HUDEP-2 (cell line): ENCODE measurements around the gene ATP6V1G2.
"Not testable (repeated sequence)": the region's sequence is repeated elsewhere in the genome, so short reads cannot be mapped to it uniquely, and the experiment has no call there.

Source experiments
- DNase-seq, 76 experiments: peaks; one replicate each; lab custom pipeline; 2025; ENCODE audit not compliant: unreplicated experiment in 76 of 76; lab: John Stamatoyannopoulos, UW

ATP6V1G2 gene

GRCh38 chr6:31531771-31532643 lies 14.4 kb downstream of the ATP6V1G2 start:
- no peak for DNase-seq

GRCh38 chr6:31531162-31531561 lies 15.2 kb downstream of the ATP6V1G2 start:
- no peak for DNase-seq

DNA sequence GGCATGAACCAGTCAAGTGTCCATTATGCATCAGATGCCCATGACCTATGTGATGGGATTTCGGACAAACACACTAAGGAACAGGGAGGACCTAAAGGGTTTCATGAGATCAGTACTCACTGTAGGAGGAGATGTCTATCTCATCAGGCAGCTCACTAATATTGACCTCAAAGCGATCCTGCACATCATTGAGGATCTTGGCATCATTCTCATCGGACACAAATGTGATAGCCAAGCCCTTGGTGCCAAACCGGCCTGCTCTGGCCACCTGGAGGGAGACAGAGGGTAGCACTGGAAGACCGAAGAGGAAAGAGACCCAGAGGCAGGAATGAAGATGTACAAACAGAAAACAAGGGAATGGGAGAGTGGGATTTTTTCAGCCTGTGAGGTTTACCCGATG lies 15.7 kb downstream of the ATP6V1G2 start:
- DNase-seq, result no peak

DNA sequence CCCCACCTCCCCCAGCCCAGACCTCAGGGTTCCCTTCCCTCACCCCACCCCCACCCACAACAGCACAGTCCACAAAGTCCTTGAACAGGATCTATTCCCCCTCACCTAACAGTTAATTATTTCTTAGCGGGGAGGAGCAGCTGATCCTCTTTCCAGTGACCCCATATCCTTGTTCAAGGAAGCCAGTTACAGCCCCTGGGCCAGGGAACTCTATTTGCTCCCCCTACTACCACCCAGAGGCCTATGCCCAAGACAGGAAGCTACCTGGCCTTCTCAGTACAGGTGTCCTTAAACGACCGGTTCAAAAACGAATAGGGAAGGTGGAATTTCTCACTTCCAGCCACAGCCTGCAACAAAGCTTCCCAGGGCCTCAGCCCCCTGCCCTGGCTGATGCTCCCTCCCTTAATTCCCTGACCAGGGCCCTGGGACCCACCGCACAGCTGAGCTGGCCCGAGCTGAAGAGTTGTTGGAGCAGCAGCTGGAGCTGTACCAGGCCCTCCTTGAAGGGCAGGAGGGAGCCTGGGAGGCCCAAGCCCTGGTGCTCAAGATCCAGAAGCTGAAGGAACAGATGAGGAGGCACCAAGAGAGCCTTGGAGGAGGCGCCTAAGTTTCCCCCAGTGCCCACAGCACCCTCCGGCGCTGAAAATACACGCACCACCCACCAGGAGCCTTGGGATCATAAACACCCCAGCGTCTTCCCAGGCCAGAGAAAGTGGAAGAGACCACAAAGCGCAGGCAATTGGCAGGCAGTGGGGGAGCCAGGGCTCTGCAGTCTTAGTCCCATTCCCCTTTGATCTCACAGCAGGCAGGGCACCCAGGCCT lies 16.9 kb downstream of the ATP6V1G2 start:
- no peak for DNase-seq

DNA sequence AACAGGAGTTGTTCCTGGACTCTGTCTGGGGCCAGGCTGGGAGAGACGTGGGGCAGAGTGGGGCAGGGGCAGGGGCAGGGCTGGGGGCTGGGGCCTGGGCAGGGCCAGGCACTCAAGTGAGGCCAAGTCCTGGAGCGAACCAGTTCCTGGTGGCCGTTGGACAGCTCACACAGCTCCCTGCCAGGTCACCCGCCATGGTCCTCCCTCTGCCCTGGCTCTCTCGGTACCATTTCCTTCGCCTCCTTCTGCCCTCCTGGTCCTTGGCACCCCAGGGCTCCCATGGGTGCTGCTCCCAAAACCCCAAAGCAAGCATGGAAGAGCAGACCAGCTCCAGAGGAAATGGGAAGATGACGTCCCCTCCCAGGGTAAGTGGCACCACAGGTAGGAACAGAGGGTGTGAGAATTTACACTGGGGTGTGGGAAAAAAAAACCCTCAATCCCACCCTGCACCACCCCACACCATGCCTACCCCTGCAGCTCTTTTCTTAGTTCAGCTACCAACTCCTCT lies 17.5 kb downstream of the ATP6V1G2 start, which contains the start of gene MCCD1:
TSS of gene MCCD1 (plus strand) at position 142 of the 508 bp plus-strand sequence. CDS start at position 195, 53 bp downstream.
- DNase-seq, result no peak

DNA sequence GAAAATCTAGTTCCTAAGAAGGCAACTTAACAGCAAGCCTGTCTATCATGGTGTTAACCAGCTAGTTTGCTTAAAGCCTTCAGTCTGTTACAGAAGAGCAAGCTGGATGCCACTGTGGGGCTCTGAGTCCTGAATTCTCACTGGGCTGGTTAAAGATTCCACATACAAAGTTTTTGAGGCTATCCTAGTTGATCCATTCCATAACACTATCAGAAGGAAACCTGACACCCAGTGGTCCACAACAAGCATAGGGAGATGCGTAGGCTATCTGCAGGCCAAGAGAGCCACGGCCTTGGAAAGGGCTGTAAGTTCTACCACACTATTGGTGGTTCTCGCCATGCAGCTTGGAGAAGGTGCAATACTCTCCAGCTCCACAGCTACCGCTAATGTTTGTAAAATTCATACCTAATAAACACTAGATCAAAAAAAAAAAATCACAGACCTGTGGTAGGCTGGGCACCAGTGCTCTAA lies 18.1 kb downstream of the ATP6V1G2 start:
- DNase-seq, result no peak

DNA sequence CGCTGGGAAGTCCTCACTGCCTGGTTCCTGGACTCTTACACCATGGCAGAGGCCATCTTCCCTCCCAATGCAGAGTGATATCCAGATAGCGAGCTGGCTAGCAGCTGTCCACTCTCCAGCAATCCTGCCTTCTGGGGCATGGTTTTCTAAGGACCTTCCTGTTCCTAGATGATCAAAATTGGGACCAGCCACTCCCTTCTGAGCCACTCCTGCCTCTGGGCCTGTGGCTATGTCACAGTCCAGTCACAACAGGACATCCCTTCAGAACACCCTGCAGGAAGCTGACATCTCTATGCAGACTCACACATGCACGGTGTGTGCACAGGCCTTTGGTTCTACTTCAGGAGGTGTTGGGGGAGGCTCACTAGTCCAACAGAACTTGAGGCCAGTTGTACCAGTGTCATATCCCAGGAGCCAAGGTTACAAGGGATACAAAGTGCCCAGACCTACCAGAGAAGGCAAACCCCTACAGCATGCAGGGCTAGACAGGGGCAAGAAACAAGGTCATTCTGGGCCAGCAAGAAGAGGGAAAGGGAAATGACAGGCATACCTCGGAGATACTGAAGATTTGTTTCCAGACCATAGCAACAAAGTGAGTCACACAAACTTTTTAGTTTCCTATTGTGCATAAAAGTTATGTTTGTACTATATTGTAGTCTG lies 20.3 kb downstream of the ATP6V1G2 start:
- DNase-seq, result no peak

DNA sequence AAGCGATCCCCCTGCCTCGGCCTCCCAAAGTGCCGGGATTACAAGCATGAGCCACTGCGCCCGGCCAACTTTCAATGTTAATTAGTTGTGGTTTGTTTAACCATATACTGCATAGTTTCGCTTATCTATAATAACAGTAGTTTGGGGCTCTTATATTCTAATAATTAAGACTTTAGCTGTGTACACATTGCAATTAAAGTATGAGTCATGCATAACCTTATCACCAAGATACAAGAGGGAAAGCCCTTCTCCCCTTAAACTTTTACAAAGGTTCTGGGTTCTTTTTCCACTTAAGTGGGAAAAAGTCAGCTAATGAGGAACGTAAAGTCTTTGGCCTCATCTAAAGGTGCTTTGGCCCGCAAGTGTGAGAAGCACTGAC lies 20.9 kb downstream of the ATP6V1G2 start:
- DNase-seq, result peak in 1 of 76 experiments; percentile 6

- DNase-seq, result no peak
Observed at GRCh38 chr6:31521835-31522234, 24.6 kb downstream of the ATP6V1G2 start.

DNA sequence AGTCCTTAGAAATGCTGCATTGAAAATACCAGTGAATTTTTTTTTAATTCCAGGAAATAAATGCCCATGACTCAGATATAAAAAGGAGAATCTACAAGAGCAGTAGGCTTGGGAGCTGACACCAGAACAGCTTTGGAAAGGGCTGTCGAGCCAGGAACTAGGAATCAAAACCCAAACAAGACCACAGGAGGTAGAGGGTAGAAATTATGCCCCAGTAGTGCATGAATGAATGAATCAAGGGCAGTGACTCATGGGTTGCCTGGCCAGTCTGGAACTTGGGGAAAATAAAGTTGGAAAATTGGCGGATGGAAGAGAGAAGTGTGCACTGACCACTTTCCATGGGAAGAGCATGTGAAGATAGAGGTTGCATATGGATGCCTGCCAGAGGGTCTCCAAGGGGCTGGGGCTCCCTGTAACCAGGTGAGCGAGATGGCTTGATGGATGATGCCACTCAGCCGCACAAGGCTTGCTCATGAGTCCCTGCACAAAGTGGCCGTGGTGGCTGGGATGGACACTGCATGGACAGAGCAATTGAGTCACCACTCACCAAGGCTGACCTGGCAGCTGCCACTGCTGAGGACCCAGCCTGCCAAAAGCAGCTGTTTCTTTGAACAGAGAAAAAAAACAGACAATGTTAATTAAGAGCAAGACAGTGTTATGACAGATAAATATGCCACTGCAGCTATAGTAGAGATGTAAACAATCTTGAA lies 32.8 kb downstream of the ATP6V1G2 start:
- no peak for DNase-seq

DNA sequence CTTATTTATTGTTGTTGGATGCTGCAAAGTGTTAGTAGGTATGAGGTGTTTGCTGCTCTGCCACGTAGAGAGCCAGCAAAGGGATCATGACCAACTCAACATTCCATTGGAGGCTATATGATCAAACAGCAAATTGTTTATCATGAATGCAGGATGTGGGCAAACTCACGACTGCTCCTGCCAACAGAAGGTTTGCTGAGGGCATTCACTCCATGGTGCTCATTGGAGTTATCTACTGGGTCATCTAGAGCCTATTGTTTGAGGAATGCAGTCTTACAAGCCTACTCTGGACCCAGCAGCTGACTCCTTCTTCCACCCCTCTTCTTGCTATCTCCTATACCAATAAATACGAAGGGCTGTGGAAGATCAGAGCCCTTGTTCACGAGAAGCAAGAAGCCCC lies 36.4 kb downstream of the ATP6V1G2 start:
- DNase-seq, result no peak

DNA sequence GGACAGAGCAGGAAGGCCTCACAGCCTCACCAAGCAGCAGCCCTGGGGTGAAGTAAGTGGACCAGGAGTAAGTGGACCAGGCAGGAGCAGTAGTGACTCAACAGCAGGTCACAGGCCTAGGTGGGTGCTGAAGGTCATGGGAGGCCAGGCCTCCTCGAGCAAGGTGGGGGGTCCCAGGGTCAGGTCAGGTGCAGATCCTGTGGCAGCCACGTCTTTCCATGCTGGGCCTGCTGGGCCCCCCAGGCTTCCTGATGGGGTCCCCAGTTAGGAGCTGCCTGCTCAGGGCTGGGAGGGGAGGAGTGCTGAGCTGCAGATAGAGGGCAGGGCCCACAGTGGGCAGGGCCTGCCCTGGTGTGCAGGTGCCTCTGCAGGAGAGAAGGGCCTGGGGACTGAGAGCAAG lies 37.4 kb downstream of the ATP6V1G2 start:
- DNase-seq, result not testable (repeated sequence)

GRCh38 chr6:31502586-31502985 lies 43.8 kb downstream of the ATP6V1G2 start:
- no peak for DNase-seq

DNA sequence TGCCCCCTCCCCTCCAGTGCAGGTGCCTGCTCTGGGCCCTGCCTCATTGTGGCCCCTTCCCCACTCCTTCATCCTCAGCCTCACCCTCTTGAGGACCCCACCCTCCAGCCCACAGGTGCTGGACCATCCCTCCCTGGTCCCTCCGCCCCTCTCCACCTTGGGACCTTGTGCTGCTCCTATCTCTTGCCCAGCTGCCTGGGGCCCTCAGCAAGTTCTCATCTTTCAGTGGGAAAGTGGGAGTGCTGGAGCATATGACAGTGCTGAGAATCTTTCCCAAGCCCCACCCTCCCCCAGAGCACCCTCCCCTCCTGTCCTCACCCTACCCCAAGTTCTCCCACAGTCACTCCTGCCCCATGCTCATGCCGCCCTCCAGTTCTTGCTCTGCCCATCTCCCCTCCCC lies 46.8 kb downstream of the ATP6V1G2 start:
- not testable (repeated sequence) for DNase-seq

DNA sequence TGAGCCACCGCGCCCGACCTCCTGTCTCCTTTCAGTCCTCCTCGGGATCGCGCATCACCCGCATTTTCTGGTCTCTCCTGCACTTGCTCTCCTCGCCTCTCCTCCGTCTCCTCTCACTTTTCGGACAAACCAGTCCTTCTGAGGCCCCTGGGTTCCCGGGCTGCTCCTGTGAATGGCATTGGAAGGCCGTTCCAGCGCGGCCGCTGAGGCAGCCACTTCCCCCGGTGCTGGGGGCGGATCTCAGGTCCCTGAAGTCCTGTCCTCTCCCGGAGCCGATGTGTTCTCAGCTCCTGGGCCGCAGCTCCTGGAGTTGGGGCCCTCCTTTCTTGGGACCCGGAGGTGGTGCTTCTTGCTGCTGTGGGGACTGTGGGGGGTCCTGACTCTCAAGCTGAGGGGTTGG lies 47.7 kb downstream of the ATP6V1G2 start:
- DNase-seq, result no peak

DNA sequence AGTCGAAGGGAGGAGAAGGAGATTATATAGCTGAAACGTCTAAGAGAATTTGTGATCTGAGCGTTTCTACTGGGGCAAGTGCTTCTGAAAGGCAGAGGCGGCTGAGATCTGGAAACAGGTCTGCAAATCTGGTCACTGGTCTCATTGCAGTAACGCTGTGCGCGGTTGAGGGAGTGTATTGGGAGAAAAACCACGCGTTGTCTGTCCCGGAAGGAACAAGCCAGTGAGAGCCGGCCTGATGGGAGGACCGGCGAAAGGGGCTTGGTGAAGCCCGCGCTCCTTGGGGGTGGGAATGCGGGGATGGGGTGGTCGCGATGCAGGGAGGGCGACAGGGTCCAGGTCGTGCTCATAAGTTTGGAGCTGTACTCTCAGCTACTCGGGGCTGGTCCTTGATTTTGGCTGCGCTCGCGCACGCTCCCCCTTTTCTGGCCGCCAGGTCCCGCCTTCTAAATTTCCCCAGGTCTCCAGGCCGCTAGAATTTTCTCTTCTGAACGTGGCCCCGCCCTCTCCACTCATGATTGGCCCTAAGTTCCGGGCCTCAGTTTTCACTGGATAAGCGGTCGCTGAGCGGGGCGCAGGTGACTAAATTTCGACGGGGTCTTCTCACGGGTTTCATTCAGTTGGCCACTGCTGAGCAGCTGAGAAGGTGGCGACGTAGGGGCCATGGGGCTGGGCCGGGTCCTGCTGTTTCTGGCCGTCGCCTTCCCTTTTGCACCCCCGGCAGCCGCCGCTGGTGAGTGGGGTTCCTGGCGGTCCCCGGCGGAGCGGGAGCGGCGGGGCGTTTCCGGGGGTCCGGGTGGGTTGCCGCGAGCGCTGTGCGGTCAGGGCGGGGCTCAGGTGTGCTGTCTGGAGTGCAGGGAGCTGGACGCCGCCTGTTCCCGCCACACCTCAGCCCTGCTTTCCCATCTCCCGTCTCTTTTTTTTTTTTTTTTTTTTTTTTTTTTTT lies 48.6 kb downstream of the ATP6V1G2 start, which contains the start of gene MICB:
TSS of gene MICB (plus strand) at position 615 of the 946 bp plus-strand sequence. CDS start at position 664, 49 bp downstream.
- DNase-seq, result peak in 73 of 76 experiments; percentile 20 to 87 (median 73)

DNA sequence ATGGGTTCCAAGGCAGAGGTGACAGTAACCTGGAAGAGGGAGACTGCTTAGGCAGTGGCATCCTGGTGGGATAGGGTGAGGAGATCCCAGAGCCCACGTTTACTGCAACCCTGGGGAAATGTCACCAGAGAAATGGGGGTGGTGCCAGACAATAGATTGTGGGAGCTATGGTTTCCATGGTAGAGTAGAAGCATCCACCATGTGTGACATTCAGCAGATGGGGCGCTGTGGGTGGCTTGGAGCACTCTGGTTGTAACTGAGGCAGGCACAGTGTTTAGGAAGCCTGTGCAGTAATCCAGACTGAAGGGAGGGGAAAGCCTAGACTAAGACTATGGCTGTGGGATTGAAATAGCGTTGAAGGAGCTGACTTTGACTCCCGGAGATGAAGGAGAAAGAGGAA lies 49.6 kb downstream of the ATP6V1G2 start:
- DNase-seq, result not testable (repeated sequence)

DNA sequence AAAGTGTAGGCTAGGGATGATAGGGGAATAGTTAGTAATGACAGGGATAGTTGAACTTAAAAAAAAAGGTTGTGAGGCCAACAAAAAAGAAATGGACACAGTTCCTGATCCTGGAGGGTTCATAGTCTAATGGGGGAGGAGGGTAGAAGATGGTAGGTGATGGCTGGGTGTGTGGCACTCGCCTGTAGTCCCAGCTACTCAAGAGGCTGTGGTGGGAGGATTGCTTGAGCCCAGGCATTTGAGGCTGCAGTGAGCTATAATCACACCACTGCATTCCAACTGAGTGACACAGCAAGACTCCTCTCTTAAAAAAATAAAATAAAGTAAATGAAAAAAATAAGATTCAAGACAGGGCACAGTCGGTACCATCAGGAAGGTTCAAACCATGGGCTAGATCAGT lies 50.8 kb downstream of the ATP6V1G2 start:
- DNase-seq, result peak in 3 of 76 experiments; percentile 10 to 18 (median 15)
